DMS53 treated with DMSO at 0.1 percent for 48 hours (cell line): ENCODE measurements around the gene BCL2L14.
"Not testable (repeated sequence)": the region's sequence is repeated elsewhere in the genome, so short reads cannot be mapped to it uniquely, and the experiment has no call there.

Source experiments
- DNase-seq: peaks from one replicate; lab custom pipeline; 2025; ENCODE audit not compliant: unreplicated experiment; lab: John Stamatoyannopoulos, UW

Gene BCL2L14

DNA sequence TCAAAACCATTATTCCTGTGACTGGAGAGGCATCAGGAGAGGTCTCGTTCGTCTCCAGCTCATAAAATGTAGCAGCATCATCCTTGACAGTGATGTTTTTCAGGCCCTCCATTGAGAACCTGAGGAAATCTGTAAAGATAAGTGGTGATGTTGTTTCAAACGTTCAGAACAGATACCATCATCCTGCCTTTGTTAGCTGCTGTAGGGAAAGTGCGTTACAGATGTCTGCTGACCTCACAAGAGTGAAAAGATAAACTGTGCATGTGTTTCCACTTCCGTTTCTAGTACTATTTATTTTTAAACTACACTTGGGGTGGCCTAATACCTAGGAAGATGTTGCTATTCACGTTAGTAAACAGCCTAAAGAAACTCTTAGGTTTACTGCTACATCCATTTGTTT lies 28.4 kb downstream of the BCL2L14 start:
- DNase-seq = no peak

DNA sequence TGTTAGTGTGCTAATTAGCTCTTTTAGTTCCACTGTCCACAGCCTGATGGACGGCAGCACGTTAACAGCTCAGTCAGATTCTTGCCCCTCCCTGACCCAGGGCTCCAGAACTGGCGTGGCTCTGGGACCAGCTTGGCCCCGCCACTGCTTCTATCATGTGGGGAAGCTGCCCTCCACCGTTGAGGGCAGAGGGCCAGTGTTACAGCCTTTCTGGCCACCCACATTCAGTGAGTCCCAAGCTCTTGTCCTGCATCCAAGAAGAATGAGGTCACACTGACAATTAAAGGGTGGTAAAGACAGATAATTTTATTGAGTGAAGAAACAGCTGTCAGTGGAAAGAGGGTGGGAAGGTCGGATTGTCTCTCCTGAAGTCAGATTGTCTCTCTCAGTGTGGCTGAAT lies 36.9 kb downstream of the BCL2L14 start:
- DNase-seq = no peak

DNA sequence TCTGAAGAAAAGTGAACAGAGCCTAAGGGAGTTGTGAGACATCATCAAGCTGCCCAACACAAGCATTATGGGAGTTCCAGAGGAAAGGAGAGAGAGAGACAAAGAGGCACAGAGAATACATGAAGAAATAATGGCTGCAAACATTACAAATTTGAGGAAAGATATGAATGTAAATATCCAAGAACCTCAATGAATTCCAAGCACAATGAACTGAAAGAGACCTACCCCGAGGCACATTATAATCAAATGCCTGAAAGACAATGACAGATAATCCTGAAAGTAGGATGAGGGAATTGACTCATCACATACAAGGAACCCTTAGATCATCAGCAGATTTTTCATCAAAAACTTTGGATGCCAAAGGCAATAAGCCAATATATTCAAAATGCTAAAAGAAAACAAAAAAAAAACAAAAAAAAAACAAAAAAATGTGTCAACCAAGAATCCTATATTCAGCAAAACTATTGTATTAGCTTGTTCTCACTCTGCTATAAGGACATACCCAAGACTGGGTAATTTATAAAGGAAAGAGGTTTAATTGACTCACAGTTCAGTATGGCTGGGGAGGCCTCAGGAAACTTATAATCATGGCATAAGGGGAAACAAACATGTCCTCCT lies 37.8 kb downstream of the BCL2L14 start:
- DNase-seq = no peak

DNA sequence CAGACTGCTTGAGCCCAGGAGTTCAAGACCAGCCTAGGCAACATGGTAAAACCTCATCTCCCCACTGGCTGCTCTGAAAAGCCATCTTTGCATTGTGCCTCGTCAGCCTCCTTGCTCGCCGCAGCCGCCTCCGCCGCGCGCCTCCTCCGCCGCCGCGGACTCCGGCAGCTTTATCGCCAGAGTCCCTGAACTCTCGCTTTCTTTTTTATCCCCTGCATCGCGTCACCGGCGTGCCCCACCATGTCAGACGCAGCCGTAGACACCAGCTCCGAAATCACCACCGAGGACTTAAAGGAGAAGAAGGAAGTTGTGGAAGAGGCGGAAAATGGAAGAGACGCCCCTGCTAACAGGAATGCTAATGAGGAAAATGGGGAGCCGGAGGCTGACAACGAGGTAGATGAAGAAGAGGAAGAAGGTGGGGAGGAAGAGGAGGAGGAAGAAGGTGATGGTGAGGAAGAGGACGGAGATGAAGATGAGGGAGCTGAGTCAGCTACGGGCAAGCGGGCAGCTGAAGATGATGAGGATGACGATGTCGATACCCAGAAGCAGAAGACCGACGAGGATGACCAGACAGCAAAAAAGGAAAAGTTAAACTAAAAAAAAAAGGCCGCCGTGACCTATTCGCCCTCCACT lies 40.3 kb downstream of the BCL2L14 start:
- not testable (repeated sequence) for DNase-seq

DNA sequence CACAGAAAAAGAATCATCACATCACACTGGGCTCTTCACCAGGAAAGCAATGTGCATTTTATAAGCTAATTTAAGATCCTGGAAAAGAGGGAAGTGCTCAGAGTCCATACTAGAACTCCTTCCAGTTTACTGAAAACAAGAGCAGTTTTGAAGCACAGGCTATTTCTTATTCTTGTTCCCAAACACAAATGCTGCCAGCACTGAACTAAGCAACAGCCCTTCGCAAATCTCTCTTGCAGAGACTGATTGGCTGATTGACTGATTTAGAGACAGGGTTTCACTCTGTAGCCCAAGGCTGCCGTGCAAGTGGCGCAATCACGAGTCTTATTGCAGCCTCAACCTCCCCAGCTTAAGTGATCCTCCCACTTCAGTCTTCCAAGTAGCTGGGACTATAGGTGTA lies 44.8 kb downstream of the BCL2L14 start:
- DNase-seq = no peak

DNA sequence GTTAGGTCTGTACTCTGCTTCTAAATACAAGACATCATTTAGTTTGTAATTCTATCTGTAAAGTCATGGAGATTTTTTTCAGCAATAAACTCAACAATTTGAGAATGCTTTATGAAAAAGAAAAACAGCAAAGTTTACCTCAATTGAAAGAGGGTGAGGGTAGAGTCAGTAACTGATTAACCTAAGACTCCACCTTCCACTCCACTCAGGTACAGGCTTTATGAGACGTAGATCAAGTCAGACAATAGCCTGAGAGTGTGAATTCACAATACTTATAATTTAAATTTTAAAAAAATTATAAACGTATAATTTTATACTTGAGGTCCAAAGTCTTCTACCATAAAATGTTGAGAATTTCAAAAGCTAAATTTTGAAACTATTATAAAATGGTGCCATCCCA lies 45.9 kb downstream of the BCL2L14 start:
- DNase-seq = no peak

DNA sequence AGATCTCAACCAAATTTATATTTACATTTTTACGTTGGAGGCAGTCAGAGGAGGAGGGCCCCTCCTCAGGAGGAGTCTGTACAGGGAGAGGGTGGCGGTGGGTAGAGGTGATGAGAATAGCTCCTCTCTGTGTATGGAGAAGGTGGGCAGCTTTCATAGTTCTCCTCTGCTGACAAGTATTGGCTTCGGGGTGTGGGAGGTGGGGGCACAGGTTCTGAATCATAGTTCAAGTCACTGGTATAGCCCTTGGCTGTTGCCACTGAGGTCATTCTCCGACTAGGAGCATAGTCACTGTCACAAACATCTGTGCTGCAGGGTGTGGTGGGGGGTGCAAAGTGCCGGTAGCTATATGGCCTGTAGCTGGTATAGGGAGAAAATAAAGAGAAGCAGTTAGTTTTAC lies 50.3 kb downstream of the BCL2L14 start:
- DNase-seq = no peak

DNA sequence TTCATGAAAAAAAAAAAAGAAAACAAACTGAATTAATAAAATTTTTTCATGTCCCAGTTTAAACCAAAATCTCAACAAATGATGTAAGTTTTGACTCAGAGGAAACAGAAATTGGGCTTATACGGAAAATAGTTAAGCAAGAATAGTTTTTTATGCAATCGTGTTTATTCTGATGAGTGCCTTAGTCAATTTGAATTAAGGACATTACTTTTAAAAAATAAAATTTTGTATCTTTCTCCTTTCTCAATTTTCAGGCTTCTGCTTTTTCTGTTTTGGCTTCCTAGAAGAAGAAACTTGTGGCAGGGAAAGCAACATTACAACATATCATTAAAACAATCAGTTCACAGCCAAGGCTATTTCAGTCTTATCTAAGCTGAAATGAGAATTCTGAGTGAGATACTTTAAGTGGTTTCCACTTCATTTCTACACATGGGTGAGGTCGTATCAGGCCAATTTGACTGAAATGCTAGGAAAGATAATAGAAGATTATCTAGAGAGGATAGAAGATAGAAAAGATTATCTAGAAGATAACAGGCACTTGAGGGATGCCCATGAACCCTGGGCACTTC lies 52.4 kb downstream of the BCL2L14 start:
- no peak for DNase-seq

DNA sequence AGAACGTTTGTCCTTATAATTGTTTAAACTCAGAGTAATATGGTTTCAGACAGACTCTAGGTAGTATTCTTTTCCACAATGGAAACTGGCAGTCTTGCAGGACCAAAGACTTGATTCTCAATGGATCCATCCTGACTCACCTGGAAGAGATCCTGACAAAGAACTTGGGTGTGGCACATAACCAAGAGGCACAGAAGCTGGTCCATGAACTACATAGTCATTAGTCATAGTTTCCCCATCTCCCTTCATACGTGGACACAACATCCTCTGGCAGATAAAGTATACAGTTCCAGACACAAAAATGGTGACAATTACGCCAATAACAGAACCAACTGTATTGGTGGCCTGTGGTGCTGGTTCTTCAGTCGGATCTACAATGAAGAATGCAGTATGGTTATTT lies 55.8 kb downstream of the BCL2L14 start:
- DNase-seq = no peak

DNA sequence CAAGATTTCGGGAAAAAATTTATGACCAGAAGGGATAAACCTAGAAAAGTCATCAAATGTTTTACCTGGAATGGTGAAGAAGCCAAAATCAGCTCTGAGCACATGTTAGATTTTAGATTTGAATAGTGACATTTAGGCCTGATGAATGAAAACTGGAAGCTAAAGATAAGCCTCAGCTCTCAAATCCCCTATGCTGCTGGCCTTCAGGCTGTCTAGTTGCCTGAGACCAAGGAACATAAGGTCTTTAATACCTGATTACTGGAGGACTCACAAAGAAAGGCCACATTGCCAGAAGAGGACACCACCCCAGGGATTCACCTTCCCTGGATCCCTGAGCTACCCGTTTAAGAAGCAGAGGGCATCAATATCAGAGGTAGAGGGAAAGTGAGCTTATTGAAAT lies 56.6 kb downstream of the BCL2L14 start:
- no peak for DNase-seq

DNA sequence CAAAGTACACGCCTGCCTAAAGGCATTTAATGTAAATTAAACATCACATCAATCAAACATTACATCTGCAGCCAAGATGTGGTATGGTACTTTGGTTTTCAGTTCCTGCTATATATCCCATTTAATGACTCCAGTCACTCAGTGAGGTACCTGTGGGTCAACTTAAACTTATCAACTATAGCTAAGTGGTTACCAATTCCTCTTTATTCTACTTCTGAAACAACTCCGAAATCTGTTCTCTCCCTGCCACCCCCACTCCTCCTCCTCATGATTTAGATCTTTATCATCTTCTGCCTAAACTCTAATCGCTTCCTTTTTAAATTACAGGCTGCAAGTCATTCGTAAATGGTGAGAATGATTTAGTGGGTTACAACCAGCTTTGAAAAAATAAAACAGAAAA lies 57.9 kb downstream of the BCL2L14 start:
- no peak for DNase-seq

DNA sequence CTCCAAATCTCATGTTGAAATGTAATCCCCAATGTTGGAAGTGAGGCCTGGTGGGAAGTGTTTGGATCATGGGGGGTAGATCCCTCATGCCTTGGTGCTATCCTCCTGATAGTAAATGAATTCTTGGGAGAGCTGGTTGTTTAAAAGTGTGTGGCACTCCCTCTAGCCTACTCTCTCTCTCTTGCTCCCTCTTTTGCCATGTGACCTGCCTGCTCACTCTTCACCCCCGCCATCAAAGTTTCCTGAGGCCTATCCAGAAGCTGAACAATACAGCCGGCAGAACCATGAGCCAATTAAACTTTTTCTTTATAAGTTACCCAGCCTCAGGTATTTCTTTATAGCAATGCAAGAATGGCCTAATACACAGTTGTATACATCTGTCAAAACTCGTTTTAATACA lies 62.5 kb downstream of the BCL2L14 start:
- no peak for DNase-seq

DNA sequence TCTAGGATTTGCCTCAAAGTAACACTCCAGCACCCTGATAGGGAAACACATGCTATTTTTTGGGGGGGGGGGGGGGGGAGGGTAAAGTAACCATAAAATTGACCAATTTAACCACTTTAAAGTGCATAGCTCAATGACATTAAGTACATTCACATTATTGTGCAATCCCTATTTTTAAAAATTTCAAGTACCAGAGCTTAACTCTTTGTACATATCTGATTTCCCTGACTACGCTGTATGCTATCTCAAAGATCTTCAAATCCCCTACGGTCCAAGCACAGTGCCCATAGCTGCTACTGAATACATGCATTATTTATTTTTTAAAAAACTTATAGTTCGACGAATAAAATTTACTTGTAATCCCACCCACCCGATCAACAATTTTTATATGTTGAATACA lies 63.0 kb downstream of the BCL2L14 start:
- no peak for DNase-seq

DNA sequence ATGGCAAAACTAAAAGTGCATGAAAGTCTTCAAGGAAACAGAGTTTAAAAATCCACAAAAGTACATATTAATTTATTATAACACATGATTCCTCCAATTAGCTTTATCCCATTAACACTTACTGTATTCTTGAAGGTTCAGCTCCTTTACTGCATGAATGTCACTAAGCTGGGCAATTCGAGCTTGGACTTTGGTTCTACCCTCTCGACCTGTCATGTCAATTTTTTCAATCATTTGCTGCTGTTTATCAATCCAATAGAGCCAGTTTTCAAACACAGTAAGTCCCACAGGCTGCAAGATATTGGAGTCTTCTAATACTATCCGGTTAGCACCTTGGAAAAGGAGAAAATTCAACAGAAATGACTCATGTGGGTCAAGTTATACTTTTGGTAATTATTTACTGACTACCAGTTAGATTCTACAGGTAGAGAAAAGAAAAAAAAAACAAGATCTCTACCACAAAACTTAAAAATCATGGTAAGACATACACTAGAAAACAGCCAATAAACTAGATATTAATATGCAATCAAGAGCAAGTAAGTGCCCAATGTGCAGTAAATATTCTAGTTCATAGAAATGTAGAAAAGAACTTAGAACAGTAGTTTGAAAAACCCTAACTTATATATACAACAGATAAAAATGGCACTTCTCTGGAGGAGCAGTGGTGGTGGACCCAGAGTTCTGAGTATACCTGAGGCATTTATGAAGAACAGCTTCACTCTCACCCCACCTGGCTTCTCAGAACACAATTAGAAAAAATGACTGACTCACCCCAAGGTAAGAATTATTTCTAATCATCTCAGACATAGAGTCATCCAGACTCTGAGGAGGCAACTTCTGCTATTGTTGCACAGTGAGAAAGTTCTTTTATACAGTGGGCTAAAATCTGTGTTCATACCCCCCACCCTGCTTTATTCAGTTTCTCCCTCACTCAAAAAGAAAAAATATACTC lies 67.7 kb downstream of the BCL2L14 start:
- no peak for DNase-seq

DNA sequence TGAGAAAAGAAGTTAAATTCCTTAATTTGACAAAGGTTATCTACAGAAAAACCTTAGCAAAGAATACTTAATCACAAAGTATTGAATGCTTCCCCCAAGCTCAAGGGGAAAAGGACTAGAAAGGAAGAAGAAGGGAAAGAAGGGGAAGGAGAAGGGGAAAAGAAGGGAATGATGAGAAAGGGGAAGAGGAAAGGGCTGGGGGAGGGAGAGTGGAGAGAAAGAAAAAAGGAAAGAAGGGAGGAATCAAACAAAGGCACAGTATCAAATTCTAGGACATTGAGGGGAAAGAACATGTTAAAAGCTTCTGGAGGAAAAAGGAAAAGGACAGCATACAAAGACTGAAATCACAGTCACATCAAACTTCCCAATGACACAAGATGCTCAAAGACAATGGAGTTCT lies 70.3 kb downstream of the BCL2L14 start:
- DNase-seq = no peak

DNA sequence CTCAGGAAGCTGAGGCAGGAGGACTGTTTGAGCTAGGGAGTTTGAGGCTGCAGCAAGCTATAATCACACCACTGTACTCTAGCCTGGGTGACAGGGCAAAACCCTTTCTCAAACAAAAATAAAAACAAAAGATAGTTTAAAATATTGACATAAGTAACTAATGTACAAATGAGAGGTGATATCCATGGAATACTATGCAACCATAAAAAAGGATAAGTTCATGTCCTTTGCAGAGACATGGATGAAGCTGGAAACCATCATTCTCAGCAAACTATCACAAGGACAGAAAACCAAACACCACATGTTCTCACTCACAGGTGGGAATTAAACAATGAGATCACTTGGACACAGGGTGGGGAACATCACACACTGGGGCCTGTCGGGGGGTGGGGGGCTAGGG lies 73.8 kb downstream of the BCL2L14 start:
- not testable (repeated sequence) for DNase-seq

DNA sequence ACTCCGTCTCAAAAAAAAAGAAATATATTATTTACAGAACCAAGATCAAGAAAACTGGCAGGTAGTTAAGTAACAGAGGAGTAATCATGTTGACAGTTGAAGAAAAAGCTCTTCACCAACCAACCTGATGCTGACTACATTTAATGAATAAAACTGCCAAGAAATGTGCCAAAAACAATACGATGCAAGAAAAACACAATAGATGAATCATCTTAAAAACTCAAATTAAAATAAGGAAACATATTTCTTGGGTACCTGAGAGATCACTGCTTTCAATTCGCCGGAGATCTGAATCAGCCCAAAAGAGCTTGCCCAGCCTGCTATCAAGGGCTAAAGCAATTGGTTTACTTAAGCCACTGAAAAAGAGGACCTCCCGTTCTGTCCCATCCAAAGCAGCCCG lies 76.4 kb downstream of the BCL2L14 start:
- no peak for DNase-seq
